Panc1 (cell line): Measurements from ENCODE around the gene SLC24A4.

Source experiments
- CTCF ChIP-seq: fragments of 450-650 bp; IDR thresholded peaks from 2 replicates; pipeline ENCODE4 v1.5.1; 2017; ENCODE audit warnings: mild to moderate bottlenecking
- REST ChIP-seq, 2 experiments: IDR thresholded peaks; 2 replicates each; pipeline ENCODE4 v1.6.1; 2011 to 2012; ENCODE audit warnings: low read depth in 2 of 2, control low read depth in 1 of 2, low read length in 1 of 2, mild to moderate bottlenecking in 1 of 2, moderate library complexity in 1 of 2; ENCODE audit not compliant: insufficient read depth in 1 of 2
- SIN3A ChIP-seq: IDR thresholded peaks from 2 replicates; pipeline ENCODE4 v1.6.1; 2012; ENCODE audit warnings: low read depth, mild to moderate bottlenecking, low read length, moderate library complexity, borderline replicate concordance; ENCODE audit not compliant: insufficient read depth
- TCF7L2 ChIP-seq: IDR thresholded peaks from 2 replicates; pipeline ENCODE4 v1.6.1; 2011; ENCODE audit warnings: mild to moderate bottlenecking, low read depth, low read length, inconsistent platforms

- TF ChIP-seq CTCF = no peak
- no peak for TF ChIP-seq SIN3A
- TF ChIP-seq REST (IDR thresholded peaks at IDR 0.05; ENCODE audit: insufficient read depth in 1 of 2, low read depth in 2 of 2, low read length in 1 of 2) = no peak
- no peak for TF ChIP-seq TCF7L2
These were observed 182.9 kb downstream of the SLC24A4 start for GRCh38 chr14:92505826-92506225.
